ENCODE data around the gene WNT9B. TPM values are rescaled to one million over a fixed set of nuclear protein-coding genes. Genes with fewer than 3 reads are reported as not detected.

Gene WNT9B
- total RNA-seq, 1 donor from 2014 or later, result 5.0 TPM

Other genes starting within 250 kb of the WNT9B start
- 1.4 and 1.9 TPM in 2 replicates for gene WNT3, start 32.9 kb upstream of the WNT9B start, total RNA-seq
- gene GOSR2, start 71.6 kb downstream of the WNT9B start, total RNA-seq, result 34.2 and 58.2 TPM in 2 replicates
- gene RPRML, start 127.7 kb downstream of the WNT9B start, total RNA-seq, result not detected in 2 replicates

All from renal cortical epithelial cell (primary cell).